Activated CD8-positive, alpha-beta memory T cell treated with anti-CD3 and anti-CD28 coated beads for 24 hours (primary cell): ENCODE data around the gene BTBD16.

ENCODE experiments used
- DNase-seq: peaks from one replicate; pipeline ENCODE4 v3.0.0-alpha.2; 2020

The BTBD16 gene

DNA sequence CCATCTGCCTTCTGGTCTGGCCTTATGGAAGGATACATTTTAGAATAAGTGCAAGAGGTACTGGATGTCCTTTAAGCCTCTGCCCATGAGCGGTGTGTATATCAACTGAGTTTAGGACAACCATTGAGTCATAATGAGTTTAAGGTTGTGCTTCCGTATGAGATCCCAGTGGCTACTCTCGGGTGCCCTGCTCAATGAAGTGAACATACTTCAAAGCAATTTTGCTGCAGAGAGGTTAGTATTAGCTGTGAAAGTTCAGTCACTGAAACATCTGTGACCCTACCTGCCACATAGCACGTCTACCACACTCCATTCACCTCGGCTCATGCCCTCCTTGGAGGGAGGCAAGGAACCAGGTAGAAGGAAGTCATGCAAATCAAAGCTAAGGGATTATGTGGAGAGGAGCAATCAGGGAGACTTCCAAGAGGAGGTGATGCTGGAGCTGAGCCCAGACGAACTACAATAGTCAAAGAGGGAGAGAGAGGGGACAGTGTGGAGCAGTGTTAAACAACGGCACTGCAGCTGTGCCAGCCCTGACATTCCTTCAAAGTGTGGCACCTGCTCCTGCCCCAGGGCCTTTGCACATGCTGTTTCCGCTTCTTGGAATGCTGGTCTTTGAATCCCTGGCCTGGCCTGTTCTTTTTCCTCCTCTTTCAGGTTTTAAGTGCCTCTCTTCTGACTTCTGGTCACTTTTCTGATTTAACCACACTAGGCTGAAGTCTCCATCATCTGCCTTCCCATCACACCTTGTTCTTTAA is 25.4 kb downstream of the BTBD16 start:
- peak; percentile 11 for DNase-seq

DNA sequence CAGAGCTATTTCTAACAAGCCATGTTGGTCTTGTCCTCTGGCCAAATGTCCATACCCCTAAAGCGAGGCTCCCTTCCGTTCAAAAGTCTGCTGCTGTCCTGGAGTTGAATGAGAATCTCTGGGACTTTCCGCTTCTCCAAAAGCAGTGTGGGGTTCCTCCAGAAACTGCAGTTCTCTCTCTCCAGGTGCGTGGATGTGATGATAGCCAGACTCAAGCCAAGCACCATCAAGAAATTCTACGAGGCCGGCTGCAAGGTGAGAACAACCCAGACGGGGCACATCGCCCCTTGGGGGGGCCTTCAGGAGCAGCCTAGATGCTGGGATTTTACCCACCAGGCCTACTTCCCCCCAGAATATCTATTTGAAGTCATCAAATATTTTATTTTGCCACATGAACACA is 26.5 kb downstream of the BTBD16 start:
- DNase-seq = no peak

DNA sequence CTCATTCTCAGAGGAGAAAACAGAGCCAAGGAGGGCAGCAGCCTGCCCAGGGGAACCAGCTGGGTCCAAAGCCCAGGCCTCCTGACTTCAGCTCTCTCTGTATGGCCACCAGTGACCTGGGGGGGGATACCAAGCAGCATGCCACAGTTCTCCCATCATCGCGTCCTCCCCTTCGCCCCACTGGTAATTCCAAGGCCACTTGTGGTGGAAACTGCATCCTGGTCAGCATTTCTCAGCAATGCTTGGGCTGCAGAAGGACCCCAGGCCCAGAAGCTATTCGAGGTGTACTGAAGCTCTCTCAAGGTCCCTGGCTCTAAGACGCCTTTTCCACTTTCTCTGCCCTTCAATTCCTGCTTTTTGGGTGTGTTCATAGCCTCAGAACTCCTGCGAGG is 27.1 kb downstream of the BTBD16 start:
- no peak for DNase-seq

DNA sequence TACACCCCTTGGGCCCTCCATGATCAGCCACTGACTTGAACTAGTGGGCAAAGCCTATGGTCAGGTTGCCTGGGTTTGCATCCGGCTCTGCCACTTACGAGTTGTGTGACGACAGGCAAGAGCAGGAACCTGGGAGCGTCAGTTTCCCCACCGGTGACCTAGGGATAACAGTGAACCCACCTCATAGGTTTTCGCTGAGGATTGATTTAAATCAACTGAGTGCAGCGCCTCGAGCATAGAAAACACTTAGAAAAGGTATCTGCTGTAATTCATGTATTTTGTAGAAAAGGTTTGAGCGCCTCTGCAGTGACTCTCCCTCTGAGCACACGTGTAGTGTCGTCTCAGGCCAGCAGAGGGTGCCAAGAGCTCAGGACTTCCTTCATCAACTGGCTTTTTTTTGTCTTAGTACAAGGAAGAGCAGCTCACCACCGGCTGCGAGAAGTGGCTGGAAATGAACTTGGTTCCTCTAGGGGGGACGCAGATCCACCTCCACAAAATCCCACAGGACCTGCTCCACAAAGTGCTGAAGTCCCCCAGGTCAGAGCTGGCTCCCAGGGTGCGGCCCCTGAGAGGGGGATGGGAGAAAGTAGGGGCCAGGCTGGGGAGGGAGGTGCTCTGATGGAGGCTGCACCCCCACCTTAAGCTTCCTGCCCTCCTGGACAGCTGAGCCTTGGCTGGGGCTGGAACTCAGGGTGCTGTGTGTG is 27.7 kb downstream of the BTBD16 start:
- DNase-seq = peak; percentile 83

DNA sequence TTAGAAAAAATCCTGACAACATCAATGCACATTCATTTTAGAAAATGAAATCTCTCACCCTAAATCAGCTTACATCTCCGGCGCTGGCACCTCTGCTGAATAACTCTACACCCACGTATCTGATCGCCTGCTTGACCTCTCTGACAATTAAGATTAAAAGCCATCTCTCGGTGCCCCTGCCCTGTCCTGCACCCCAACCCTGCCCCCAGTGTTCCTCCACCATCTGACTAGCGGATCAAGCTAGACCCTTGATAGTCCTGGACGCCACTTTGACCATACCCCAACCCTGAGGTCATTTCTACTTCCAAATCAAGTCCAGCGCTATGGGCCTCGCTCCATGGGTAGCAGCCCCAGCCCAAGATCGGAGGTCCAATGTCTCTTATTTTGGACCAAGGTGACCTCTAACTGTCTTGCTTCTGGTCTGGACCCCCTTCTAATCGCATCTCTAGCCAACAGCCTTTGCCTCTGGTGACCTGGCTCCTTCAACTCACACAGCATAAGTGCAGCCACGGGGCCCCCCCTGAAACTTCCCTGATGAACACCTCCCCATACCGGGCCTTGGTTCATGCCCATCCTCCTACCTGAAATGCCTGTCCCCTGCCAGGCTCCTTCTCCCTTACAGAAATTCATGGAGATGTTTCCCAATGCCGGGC is 28.5 kb downstream of the BTBD16 start:
- no peak for DNase-seq

DNA sequence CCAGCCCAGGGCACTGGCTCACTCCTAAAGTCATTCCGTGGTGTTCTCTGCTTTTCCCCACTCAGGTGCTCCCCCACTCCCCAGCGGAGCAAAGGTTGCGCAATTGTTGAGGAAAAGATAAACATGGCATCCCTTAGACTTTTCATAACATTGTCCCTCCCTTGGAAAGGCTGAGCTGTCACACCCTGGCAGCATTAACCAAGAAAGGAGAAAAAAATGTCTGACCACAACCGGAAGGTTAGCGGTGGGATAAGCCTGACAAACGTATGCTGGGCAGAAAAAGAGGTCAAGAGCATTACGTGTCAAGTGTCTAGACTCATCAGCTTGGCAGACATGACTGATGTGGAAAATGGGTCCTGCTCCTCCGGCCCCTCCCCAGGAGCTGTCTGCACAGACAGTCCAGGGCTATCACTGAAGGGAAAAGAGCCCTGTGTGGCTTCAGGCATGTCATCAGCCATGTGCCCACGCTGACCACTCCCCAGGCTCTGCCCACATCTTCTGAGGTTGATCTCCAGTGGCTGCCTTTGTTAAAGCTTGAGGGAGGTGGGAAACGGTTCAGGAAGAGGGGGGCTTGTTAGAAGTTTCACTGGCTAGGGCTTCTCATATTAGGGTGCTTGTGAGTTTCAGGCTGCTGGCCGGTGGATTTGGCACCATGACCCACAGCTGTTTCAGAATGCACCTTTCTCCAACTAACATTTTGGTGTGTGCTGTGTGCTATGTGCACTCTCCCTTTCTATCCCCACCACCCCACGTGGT is 30.1 kb downstream of the BTBD16 start:
- DNase-seq = no peak

DNA sequence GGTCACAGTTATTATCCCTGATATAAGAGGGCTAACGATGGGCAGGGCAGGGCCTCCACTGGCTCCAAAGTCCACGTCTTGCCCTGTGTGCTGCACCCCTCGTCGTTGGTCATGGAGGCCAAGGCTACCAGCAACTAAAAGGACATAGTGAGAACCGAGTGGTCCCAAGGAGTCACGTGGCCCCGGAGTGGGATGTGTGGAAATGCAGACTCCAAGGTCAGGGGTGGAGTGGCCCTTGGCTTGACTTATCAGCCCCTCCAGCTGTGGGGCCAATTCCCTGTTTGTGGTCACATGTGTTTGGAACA is 30.7 kb downstream of the BTBD16 start:
- DNase-seq = no peak

DNA sequence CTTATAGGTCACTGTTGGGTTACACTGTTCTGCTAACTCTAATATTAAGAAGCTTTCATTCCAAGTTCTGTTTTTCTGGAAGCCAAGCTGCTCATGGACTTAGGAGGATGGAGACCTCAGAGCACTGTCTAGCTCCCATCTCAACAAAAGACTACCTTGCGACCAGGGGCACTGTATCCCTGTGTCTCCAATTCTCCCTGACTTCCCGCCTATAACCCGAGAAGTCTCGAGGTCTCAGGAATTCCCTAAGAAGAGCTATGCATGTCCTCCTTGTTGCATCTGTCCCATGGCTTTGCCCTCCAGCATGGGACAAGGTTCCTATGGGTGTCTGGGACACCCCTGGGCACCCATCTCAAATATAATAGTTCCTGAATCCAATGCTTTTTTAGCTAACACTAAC is 31.2 kb downstream of the BTBD16 start:
- no peak for DNase-seq

DNA sequence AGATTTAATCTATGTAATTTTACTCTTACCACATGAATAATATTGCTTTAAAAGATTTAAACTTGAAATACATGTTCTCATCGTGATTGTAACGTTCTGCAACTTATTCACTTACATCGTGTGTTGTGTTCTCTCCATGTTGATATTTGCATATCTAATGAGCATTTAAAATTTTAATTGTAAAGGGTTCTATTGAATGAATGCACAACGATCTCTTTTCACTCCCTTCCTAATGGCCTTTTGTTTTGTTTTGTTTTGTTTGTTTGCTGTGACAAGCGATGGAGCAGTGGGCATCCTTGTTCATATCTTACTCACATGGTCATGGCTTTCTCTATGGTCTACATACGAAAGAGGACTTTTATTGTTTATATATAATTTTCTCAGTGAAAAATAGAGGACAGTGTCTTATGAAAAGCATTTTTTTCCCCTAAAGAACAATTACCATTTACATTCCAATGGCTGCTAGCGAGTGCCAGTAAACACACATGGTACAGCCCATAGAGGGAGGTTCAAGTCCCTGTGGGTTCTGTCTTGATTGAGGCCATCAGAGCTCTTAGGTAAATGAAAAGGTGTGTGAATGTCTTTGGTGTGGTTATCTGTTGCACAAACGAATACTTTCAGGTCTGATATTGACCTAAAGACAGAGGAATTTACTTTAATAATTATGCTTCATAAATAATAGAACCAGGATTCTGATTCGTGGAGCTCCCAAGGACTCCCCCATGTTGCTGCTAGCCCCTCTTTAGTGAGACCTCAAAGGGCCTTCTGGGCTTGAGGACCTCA is 32.4 kb downstream of the BTBD16 start:
- no peak for DNase-seq

DNA sequence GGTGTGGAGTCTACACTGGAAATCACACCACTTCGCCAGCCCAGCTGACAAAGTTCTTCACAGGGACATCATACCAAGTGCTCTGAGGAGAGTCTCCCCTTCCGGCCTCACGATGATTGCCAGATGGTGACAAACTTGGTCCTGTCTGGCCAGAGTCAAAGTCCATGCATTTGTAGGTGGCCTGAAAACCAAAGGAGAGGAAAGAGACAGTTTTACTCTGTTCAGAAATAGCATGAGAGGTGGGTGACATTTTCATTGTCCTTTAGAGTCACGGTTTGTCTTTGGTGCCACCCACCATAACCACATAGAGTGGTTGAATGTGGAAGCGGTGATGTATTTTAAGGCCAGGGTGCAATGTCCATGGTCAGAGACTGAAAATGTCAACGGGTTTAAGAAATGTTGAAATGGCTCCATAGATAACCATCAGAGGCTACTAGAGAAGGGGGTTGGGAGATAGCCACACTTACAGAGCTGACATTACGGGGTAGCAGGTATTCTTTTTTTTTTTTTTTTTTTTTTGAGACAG is 33.0 kb downstream of the BTBD16 start:
- no peak for DNase-seq

DNA sequence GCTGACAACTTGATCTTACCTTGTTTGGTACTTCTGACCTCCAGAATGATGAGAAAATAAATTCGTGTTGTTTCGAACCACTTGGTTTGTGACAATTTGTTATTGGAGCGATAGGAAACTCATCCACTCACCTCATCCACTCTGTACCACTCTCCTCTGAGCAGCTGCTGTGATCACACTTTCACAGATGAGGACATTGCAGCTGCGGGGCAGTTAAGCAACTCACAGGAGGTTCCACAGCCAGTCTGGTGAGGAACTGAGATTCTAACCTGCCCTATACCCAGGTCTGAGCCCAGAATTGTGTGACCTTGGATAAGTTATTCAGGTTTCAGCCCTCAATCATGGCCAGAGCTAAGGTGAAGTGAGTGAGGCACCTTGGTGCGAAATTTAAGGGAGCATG is 35.2 kb downstream of the BTBD16 start:
- DNase-seq = no peak

DNA sequence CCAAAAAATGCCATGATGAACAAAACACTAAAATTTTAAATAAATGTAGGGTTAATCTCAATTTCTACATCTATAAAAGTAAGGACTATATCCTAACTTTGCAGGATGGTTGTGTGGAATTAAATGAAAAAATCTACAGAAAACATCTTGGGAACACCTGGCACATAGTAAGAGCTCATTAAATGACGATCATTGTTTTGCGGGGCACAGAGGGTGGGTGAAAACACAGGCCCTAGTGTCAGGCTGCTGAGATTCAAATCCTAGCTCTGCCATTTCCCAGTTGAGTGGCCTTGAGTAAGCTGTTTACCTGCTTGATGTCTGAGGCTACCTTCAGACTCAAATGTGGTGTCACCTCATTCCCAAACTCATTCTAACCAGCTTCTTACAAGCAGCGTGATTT is 35.6 kb downstream of the BTBD16 start:
- DNase-seq = no peak

DNA sequence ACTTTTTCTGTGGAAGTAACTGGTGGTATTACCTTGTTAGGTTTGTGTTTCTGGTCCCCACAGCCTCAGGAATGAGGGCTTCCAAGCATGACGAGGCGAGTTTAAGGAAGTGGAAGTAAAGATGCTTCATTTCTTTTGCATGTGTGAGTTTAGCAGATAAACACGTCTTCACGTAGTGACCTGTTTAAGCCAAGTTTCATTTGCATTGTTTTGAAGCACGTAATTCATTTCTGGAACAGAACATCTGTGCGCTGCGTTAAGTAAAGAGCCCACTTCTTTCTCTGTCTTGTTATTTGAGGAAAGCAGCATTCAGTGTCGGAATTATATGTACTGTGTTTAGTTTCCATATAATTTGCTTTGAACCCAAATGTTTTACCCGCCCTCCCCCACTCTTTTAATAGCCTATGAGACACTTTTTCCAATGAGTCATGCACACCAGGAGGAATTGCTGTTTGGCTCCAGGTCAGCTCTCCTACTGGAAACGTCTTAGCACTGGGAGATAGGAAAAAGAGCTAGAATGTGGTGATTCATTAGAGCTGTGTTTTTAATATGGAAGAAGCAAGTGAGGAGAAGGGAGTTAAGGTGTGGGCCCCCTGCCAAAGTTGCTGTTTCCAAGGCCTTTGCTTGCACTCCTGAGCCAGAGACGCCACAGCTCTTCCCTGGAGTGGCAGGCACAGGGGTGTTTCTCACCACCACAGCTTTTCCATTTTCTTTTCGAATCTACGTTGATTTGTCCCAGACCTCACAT is 36.7 kb downstream of the BTBD16 start:
- DNase-seq = no peak

DNA sequence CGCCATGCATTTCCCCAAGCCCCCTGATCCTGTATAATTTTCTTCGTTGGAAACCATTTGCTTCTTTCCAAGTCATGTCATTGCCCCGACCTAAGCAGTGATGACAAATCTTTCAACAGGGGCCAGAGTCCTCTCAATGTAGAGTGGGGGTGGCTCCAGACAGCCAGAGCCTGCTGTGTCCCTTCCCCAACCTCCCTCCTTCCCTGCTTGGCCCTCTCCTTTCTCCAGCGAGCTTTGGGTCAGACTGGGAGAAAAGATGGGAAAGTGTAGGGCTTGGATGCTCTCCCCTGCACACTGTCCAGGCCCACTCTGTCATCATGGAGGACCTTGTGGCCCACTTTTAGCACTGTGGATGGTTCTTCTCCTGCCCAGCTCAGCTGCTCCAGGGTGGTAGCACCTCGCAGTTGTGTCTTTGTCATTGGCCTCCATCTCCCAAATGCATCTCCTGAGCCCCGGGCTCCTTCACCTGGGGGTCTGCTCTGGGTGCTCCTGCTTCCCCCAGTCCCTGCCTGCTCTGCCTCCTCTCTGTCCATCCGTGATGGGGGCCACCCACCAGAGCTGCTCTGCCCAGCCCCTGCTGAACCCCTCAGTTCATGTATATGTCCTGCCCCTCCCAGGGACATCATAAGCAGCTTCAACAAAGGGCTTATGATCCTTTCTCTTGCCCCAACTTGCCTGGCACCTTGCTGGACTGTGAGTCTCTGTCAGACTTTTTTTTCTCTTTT is 37.5 kb downstream of the BTBD16 start:
- DNase-seq = no peak

DNA sequence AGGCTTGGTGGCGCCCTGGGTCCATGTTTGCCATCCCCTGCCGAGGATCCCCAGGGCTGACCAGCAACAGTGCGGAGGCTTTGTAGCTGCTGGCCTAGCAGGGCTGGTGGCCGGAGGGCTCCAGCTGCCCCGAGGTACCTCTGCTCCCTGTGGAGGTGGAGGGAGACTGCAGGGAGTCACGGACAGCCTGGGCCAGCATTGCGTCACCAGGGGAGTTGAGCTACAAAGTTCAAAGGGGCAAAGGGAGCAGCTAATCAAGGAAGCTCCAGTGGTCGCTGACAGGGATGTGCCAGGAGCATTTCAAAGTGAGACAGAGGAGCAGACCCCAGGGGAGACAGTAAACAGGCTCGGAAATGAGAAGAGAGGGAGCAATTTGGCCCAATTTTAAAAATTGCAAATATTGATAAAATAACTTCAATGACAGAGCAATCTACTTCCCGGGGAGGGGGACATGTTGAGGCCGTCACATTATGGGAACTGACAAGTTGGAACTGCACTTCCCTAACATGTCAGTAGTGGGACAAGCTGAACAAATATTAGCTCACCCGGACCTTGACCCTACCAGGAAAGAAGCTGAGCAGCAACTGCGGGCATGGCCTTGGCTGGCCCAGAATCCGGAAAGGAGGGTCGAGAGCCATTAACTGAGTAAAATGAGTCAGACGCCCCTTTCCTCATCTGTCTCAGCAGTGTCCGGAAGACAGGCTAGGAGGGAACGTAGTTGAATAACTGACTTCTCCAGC is 39.4 kb downstream of the BTBD16 start:
- no peak for DNase-seq

DNA sequence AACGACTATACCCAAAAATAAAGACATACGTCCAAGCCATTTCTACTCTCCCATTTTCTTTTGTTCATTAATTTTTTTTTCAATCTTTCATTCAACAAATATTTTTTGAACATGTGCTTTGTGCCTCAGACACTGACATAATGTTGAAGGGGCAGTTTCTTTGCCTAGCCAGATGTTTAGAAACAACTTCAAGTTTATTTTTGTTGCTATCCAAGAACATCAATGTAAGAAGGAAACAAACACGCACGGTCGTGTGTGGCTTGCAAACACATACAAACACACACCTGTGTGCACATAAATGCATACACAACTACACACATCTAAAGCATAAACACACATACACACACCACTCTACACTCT is 39.9 kb downstream of the BTBD16 start:
- no peak for DNase-seq

DNA sequence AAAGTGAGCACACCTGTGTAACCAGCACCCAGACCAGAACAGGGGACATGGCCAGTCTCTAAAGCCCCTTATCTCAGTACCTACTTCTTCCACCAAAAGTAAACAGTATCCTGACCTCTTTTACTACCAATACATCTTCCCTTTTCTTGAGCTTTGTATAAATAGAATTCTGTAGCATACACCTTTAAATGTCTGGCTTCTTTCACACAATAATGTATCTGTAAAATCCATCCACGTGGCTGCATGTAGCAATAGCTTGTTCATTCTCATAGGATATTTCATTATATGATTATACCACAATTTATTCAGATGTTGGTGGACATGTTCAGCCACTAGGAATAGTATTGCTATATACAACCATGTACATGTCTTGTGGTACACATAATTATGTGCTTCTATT is 40.6 kb downstream of the BTBD16 start:
- no peak for DNase-seq

DNA sequence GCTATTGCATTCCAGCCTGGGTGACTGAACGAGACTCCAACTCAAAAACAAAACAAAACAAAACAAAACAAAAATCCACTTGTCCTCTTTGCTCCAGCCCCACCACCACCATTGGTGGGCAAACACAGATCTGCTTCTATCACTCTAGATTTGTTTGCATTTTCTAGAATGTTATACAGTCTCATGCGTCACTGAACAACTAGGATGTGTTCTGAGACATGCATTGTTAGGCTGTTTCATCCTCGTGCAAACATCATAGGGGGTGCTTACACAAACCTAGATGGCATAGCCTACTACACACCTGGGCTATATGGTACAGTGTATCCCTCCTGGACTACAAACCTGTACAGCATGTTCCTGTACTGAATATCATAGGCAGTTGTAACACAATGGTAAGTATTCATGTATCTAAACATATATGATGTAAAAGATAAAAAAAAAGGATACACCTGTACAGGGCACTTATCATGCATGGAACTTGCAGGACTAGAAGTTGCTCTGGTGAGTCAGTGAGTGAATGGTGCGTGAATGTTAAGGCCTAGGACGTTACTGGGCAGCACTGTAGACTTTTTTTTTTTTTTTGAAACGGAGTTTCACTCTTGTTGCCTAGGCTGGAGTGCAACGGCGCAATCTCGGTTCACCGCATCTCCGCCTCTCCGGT is 45.3 kb downstream of the BTBD16 start:
- no peak for DNase-seq

DNA sequence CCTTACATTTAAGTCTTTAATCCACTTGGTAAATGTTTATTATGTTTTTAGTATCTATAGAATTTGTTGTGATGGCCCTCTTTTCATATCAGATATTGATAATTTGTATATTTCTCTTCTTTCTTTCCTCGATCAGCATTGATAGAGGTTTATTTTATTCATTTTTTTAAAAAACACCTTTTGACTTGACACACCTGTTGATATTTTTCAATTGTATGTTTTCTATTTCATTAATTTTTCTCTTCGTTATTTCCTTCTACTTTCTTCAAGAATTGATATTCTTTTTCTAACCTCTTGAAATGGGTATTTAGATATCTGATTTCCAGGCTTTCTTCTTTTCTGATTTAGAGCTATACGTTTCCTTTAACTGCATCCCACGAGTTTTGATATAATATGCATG is 50.9 kb downstream of the BTBD16 start:
- DNase-seq = no peak

DNA sequence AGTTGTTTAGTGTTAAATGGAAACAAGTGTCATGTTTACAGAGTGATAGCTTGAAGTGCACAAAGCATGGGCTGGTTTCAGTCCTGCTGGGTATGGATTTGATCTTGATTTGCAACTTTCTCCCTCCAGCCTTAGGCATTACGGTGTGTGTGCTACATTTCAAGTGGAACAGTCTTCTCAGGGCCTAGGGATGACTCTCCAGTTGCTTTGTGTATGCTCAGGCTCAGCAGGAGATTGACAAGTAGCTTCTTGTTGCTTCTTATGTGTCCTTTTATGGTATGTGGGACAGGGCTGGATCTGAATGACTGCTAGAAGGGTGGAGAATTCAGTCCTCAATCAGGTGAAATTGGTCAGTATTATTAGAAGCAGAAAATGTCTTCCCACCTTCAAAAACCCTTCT is 52.1 kb downstream of the BTBD16 start:
- DNase-seq = no peak
